Measurements from ENCODE around the gene SZT2. TPM values are rescaled to one million over a fixed set of nuclear protein-coding genes. Genes with fewer than 3 reads are reported as not detected.

SZT2 gene
- total RNA-seq, 1 donor from 2014 or later = 30.0 TPM

DNA sequence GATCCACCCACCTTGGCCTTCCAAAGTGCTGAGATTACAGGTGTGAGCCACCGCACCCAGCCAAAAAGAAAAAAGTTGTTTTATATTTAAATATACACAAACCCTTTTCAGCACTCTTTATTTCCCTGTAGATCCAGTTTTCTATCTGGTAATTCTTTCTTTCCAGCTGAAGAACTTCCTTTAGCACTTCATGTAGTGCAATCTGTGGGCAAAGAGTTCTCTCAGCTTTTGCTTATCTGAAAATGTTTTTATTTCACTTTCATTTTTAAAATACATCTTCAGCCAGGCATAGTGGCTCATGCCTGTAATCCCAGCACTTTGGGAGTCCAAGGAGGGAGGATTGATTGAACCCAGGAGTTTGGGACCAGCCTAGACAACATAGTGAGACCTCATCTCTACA, 92.5 kb downstream of the SZT2 start:
- no peak for DNase-seq (ENCODE audit: low read depth)
- Histone ChIP-seq H3K4me2 (ENCODE audit: low read length) (no peak overlapping the region), H4K20me1 (ENCODE audit: insufficient read depth, low read length) (no peaks in the 10 kb centered on the region), H3K9ac (ENCODE audit: low read length) (no peak overlapping the region), H3K9me3 (ENCODE audit: insufficient read depth, low read depth, low read length) (no peaks in the 10 kb centered on the region), H3K36me3 (ENCODE audit: insufficient read depth, low read length) (no peaks in the 10 kb centered on the region), H3K79me2 (ENCODE audit: insufficient read depth, low read length) (no peaks in the 10 kb centered on the region), H3K4me3 (ENCODE audit: insufficient read depth, low read depth, low read length) (no peak overlapping the region), H3K27ac (ENCODE audit: low read depth, low read length) (no peak overlapping the region), H2AFZ (ENCODE audit: low read depth, low read length) (no peak overlapping the region), H3K4me1 (ENCODE audit: insufficient read depth, low read length) (no peaks in the 10 kb centered on the region), H3K27me3 (ENCODE audit: insufficient read depth, low read length) (no peaks in the 10 kb centered on the region)
- H3K27ac Mint-ChIP-seq (ENCODE audit: unreplicated experiment) = no peak overlapping the region
- TF ChIP-seq EZH2 (IDR thresholded peaks at IDR 0.05; ENCODE audit: insufficient read depth, low read length) = no peak
- TF ChIP-seq, protein P1, sequence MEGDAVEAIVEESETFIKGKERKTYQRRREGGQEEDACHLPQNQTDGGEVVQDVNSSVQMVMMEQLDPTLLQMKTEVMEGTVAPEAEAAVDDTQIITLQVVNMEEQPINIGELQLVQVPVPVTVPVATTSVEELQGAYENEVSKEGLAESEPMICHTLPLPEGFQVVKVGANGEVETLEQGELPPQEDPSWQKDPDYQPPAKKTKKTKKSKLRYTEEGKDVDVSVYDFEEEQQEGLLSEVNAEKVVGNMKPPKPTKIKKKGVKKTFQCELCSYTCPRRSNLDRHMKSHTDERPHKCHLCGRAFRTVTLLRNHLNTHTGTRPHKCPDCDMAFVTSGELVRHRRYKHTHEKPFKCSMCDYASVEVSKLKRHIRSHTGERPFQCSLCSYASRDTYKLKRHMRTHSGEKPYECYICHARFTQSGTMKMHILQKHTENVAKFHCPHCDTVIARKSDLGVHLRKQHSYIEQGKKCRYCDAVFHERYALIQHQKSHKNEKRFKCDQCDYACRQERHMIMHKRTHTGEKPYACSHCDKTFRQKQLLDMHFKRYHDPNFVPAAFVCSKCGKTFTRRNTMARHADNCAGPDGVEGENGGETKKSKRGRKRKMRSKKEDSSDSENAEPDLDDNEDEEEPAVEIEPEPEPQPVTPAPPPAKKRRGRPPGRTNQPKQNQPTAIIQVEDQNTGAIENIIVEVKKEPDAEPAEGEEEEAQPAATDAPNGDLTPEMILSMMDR (IDR thresholded peaks at IDR 0.05; ENCODE audit: insufficient read depth, low read depth, low read length) = no peak
- H3K4me3 Mint-ChIP-seq (ENCODE audit: unreplicated experiment) = no peak overlapping the region
- peak; percentile 26 for FAIRE-seq
- no peaks in the 10 kb centered on the region for H3K27me3 Mint-ChIP-seq (ENCODE audit: low read depth, unreplicated experiment)
- peaks cover 3% of the 10 kb centered on the region for H3K36me3 Mint-ChIP-seq (ENCODE audit: low read depth, unreplicated experiment)
- H3K9me3 Mint-ChIP-seq (ENCODE audit: unreplicated experiment) = peaks cover 6% of the 10 kb centered on the region
- H3K4me1 Mint-ChIP-seq (ENCODE audit: low read depth, unreplicated experiment) = peaks cover 2% of the 10 kb centered on the region

DNA sequence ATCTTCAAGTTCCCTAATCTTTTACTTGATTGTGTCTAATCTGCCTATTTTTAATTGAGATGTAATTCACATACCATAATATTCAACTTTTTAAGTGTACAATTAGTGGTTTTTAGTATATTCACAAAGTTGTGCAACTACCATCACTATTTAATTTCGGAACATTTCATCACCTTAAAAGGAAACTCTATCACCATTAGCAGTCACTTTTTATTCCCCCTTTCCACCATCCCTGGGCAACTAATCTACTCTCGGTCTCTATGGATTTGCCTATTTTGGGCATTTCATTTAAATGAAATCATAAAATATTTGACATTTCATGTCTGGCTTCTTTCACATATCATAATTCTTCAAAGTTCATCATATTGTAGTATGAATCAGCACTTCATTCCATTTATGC, 94.7 kb downstream of the SZT2 start:
- Mint-ChIP-seq H3K27ac (ENCODE audit: unreplicated experiment) (no peak overlapping the region), H3K4me3 (ENCODE audit: unreplicated experiment) (no peak overlapping the region), H3K27me3 (ENCODE audit: low read depth, unreplicated experiment) (no peaks in the 10 kb centered on the region), H3K4me1 (ENCODE audit: low read depth, unreplicated experiment) (no peaks in the 10 kb centered on the region), H3K36me3 (ENCODE audit: low read depth, unreplicated experiment) (peaks cover 3% of the 10 kb centered on the region), H3K9me3 (ENCODE audit: unreplicated experiment) (peaks cover 9% of the 10 kb centered on the region)
- Histone ChIP-seq H3K9ac (ENCODE audit: low read length) (no peak overlapping the region), H4K20me1 (ENCODE audit: insufficient read depth, low read length) (no peaks in the 10 kb centered on the region), H3K36me3 (ENCODE audit: insufficient read depth, low read length) (no peaks in the 10 kb centered on the region), H3K4me3 (ENCODE audit: insufficient read depth, low read depth, low read length) (no peak overlapping the region), H2AFZ (ENCODE audit: low read depth, low read length) (no peak overlapping the region), H3K9me3 (ENCODE audit: insufficient read depth, low read depth, low read length) (no peaks in the 10 kb centered on the region), H3K79me2 (ENCODE audit: insufficient read depth, low read length) (no peaks in the 10 kb centered on the region), H3K27ac (ENCODE audit: low read depth, low read length) (no peak overlapping the region), H3K4me1 (ENCODE audit: insufficient read depth, low read length) (no peaks in the 10 kb centered on the region), H3K4me2 (ENCODE audit: low read length) (no peak overlapping the region), H3K27me3 (ENCODE audit: insufficient read depth, low read length) (no peaks in the 10 kb centered on the region)
- TF ChIP-seq, protein P1 (IDR thresholded peaks at IDR 0.05; ENCODE audit: insufficient read depth, low read depth, low read length) = no peak
- no peak for TF ChIP-seq EZH2 (IDR thresholded peaks at IDR 0.05; ENCODE audit: insufficient read depth, low read length)
- DNase-seq (ENCODE audit: low read depth) = no peak
- no peak for FAIRE-seq

DNA sequence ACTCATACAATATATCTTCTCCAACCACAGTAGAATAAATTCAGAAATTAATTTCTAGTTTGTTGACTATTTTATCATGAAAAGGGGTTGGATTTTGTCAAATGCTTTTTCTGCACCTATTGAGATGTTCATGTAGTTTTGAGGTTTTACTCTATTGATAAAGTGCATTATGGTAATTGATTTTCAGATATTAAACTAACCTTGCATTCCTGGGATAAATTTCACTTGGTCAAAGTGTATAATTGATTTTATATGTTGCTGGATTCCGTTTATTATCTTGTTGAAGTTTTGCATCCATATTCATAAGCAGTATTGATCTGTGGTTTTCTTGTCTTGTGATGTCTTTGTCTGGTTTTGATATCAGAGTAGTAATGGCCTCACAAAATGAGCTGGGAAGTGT, 98.5 kb downstream of the SZT2 start:
- no peaks in the 10 kb centered on the region for H3K4me1 Mint-ChIP-seq (ENCODE audit: low read depth, unreplicated experiment)
- no peaks in the 10 kb centered on the region for H3K36me3 ChIP-seq (ENCODE audit: insufficient read depth, low read length)
- DNase-seq (ENCODE audit: low read depth) = no peak
- H3K27ac ChIP-seq (ENCODE audit: low read depth, low read length) = no peak overlapping the region
- no peaks in the 10 kb centered on the region for H3K79me2 ChIP-seq (ENCODE audit: insufficient read depth, low read length)
- no peak for TF ChIP-seq EZH2 (IDR thresholded peaks at IDR 0.05; ENCODE audit: insufficient read depth, low read length)
- TF ChIP-seq, protein P1 (IDR thresholded peaks at IDR 0.05; ENCODE audit: insufficient read depth, low read depth, low read length) = no peak
- no peak overlapping the region for H2AFZ ChIP-seq (ENCODE audit: low read depth, low read length)
- peaks cover 11% of the 10 kb centered on the region for H3K36me3 Mint-ChIP-seq (ENCODE audit: low read depth, unreplicated experiment)
- H3K4me2 ChIP-seq (ENCODE audit: low read length) = no peak overlapping the region
- H3K27ac Mint-ChIP-seq (ENCODE audit: unreplicated experiment) = no peak overlapping the region
- no peaks in the 10 kb centered on the region for H3K4me1 ChIP-seq (ENCODE audit: insufficient read depth, low read length)
- no peaks in the 10 kb centered on the region for H3K9me3 ChIP-seq (ENCODE audit: insufficient read depth, low read depth, low read length)
- no peaks in the 10 kb centered on the region for H4K20me1 ChIP-seq (ENCODE audit: insufficient read depth, low read length)
- no peak for FAIRE-seq
- H3K9me3 Mint-ChIP-seq (ENCODE audit: unreplicated experiment) = peaks cover 21% of the 10 kb centered on the region
- H3K27me3 Mint-ChIP-seq (ENCODE audit: low read depth, unreplicated experiment) = no peaks in the 10 kb centered on the region
- no peaks in the 10 kb centered on the region for H3K27me3 ChIP-seq (ENCODE audit: insufficient read depth, low read length)
- no peak overlapping the region for H3K4me3 Mint-ChIP-seq (ENCODE audit: unreplicated experiment)
- H3K9ac ChIP-seq (ENCODE audit: low read length) = no peak overlapping the region
- no peak overlapping the region for H3K4me3 ChIP-seq (ENCODE audit: insufficient read depth, low read depth, low read length)
